PFSK-1 (cell line): Measurements from ENCODE around the gene LRMDA.

ENCODE experiments used
- POLR2AphosphoS5 ChIP-seq: IDR thresholded peaks from 2 replicates; pipeline ENCODE4 v1.6.1; 2012; ENCODE audit warnings: low read depth, mild to moderate bottlenecking, control low read depth, low read length, moderate library complexity
- REST ChIP-seq, 2 experiments: IDR thresholded peaks; 2 replicates each; pipeline versions ENCODE4 v1.6.1 to v1.8.0; 2011 to 2012; ENCODE audit warnings: low read depth in 2 of 2, low read length in 2 of 2, control low read depth in 1 of 2, inconsistent platforms in 1 of 2, mild to moderate bottlenecking in 1 of 2, moderate library complexity in 1 of 2; ENCODE audit not compliant: insufficient read depth in 1 of 2
- SIN3A ChIP-seq: IDR thresholded peaks from 2 replicates; pipeline ENCODE4 v1.6.1; 2012; ENCODE audit warnings: mild to moderate bottlenecking, low read length, moderate library complexity, borderline replicate concordance; ENCODE audit not compliant: insufficient read depth
- TAF1 ChIP-seq: IDR thresholded peaks from 2 replicates; pipeline ENCODE4 v1.6.1; 2012; ENCODE audit warnings: low read length, control low read depth, borderline replicate concordance; ENCODE audit not compliant: insufficient read depth

- TF ChIP-seq SIN3A = no peak
- TF ChIP-seq POLR2AphosphoS5 = no peak
- no peak for TF ChIP-seq REST (IDR thresholded peaks at IDR 0.05; ENCODE audit: insufficient read depth in 1 of 2, low read depth in 2 of 2, low read length in 2 of 2)
- TF ChIP-seq TAF1 = no peak
These were observed 520.2 kb downstream of the LRMDA start for GRCh38 chr10:75951627-75952026.
